ENCODE results near the gene S1PR4. TPM values are rescaled to one million over a fixed set of nuclear protein-coding genes. Genes with fewer than 3 reads are reported as not detected.
"Not testable (repeated sequence)": the region's sequence is repeated elsewhere in the genome, so short reads cannot be mapped to it uniquely, and the experiment has no call there.

S1PR4 gene
- total RNA-seq, 1 donor from 2014 or later, result not detected

DNA sequence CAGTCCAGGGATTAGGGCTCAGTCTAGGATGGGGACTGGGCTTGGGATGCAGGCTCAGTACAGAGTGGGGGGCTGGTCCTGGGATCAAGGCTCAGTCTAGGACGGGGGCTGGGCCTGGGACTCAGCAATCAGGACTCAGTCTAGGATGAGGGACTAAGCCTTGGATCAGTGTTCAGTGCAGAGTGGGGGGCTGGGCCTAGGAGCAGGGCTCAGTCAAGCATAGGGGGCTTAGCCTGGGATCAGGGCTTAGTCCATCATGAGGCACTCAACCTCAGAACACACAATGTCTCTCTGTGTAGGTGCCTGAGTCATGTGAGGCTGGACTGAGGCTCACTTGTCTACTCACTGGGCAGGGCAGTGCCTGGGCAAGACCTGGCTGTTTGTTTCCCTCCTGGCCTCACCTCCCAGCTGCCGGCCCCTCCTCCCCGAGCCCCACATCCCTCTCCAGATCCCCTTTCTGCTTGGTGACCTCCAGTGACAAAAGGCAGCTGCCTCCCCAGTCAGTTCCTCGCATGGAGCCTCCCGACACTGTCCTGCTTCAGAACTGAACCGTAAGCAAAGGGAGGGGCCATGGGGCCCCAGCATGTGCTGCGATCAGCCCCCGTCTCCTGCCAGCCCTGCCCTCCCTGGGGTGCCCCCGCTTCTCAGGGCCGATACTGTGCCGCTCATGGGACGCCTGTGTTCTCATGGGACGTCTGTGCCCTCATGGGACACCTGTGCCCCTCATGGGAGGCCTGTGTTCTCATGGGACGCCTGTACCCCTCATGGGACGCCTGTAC lies 6.5 kb upstream of the S1PR4 start:
- Histone ChIP-seq H3K36me3 (ENCODE audit: insufficient read depth, low read length) (no peaks in the 10 kb centered on the region), H3K27me3 (ENCODE audit: insufficient read depth, low read length) (no peaks in the 10 kb centered on the region), H3K4me1 (ENCODE audit: insufficient read depth, low read length) (peaks cover 4% of the 10 kb centered on the region), H4K20me1 (ENCODE audit: insufficient read depth, low read length) (no peaks in the 10 kb centered on the region), H3K9me3 (ENCODE audit: insufficient read depth, low read depth, low read length) (no peaks in the 10 kb centered on the region), H3K27ac (ENCODE audit: low read depth, low read length) (no peak overlapping the region), H2AFZ (ENCODE audit: low read depth, low read length) (no peak overlapping the region), H3K4me2 (ENCODE audit: low read length) (no peak overlapping the region), H3K79me2 (ENCODE audit: insufficient read depth, low read length) (no peaks in the 10 kb centered on the region), H3K4me3 (ENCODE audit: insufficient read depth, low read depth, low read length) (no peak overlapping the region), H3K9ac (ENCODE audit: low read length) (no peak overlapping the region)
- Mint-ChIP-seq H3K36me3 (ENCODE audit: low read depth, unreplicated experiment) (no peaks in the 10 kb centered on the region), H3K27ac (ENCODE audit: unreplicated experiment) (no peak overlapping the region), H3K27me3 (ENCODE audit: low read depth, unreplicated experiment) (peaks cover 21% of the 10 kb centered on the region), H3K4me1 (ENCODE audit: low read depth, unreplicated experiment) (no peaks in the 10 kb centered on the region), H3K4me3 (ENCODE audit: unreplicated experiment) (no peak overlapping the region), H3K9me3 (ENCODE audit: unreplicated experiment) (no peaks in the 10 kb centered on the region)
- TF ChIP-seq, protein P1, sequence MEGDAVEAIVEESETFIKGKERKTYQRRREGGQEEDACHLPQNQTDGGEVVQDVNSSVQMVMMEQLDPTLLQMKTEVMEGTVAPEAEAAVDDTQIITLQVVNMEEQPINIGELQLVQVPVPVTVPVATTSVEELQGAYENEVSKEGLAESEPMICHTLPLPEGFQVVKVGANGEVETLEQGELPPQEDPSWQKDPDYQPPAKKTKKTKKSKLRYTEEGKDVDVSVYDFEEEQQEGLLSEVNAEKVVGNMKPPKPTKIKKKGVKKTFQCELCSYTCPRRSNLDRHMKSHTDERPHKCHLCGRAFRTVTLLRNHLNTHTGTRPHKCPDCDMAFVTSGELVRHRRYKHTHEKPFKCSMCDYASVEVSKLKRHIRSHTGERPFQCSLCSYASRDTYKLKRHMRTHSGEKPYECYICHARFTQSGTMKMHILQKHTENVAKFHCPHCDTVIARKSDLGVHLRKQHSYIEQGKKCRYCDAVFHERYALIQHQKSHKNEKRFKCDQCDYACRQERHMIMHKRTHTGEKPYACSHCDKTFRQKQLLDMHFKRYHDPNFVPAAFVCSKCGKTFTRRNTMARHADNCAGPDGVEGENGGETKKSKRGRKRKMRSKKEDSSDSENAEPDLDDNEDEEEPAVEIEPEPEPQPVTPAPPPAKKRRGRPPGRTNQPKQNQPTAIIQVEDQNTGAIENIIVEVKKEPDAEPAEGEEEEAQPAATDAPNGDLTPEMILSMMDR (IDR thresholded peaks at IDR 0.05; ENCODE audit: insufficient read depth, low read depth, low read length), result no peak
- no peak for TF ChIP-seq EZH2 (IDR thresholded peaks at IDR 0.05; ENCODE audit: insufficient read depth, low read length)
- FAIRE-seq, result no peak
- no peak for DNase-seq (ENCODE audit: low read depth)

DNA sequence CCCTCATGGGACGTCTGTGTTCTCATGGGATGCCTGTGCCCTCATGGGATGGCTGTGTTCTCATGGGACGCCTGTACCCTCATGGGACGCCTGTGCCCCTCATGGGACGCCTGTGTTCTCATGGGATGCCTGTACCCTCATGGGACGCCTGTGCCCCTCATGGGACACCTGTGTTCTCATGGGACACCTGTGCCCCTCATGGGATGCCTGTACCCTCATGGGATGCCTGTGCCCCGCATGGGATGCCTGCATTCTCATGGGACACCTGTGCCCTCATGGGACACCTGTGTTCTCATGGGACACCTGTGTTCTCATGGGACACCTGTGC lies 5.9 kb upstream of the S1PR4 start:
- H3K9me3 Mint-ChIP-seq (ENCODE audit: unreplicated experiment); FAIRE-seq: not testable (repeated sequence)

DNA sequence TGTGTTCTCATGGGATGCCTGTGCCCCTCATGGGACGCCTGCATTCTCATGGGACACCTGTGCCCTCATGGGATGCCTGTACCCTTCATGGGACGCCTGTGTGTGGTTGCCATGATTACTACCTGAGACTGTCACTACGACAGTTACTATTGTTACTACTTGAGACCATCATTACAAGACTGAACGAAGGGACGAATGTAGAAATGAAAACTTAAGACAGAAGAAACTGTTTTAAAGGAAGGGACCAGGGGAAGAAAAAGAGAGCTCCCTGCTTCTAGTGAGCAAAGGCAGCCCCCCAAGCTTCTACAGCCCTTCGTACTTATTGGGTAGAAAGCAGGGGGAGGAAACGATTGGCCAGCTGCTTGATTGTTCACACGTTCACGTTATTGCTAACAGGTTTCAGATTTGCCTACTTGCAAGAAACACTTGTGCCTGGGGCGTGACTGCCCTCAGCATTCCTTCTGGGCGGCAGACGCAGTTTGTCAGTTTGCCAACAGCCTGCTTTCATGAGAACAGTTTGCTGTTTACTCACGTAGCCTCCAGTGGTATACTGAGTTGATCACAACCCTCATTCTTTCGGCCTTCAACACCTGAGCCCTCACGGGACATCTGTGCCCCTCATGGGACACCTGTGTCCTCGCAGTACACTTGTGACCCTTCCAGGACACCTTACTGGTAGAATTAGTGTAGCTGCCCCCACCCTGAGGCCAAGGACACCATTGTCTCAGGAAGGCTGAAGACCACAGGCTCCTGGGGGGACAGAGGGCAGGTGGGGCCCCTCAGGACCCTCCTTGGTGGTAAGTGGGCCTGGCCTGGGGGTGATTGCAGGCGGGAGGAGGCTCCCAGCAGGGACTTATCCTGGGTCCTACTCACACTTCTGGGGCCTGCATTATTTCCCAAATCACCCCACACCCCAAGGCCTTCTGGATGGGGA lies 2.5 kb upstream of the S1PR4 start:
- no peaks in the 10 kb centered on the region for H3K9me3 ChIP-seq (ENCODE audit: insufficient read depth, low read depth, low read length)
- peaks cover 9% of the 10 kb centered on the region for H3K27me3 Mint-ChIP-seq (ENCODE audit: low read depth, unreplicated experiment)
- no peak overlapping the region for H3K4me3 ChIP-seq (ENCODE audit: insufficient read depth, low read depth, low read length)
- no peaks in the 10 kb centered on the region for H3K27me3 ChIP-seq (ENCODE audit: insufficient read depth, low read length)
- H3K9me3 Mint-ChIP-seq (ENCODE audit: unreplicated experiment), result no peaks in the 10 kb centered on the region
- no peak overlapping the region for H3K9ac ChIP-seq (ENCODE audit: low read length)
- no peaks in the 10 kb centered on the region for H3K36me3 Mint-ChIP-seq (ENCODE audit: low read depth, unreplicated experiment)
- no peak for TF ChIP-seq EZH2 (IDR thresholded peaks at IDR 0.05; ENCODE audit: insufficient read depth, low read length)
- TF ChIP-seq, protein P1 (IDR thresholded peaks at IDR 0.05; ENCODE audit: insufficient read depth, low read depth, low read length), result no peak
- no peaks in the 10 kb centered on the region for H4K20me1 ChIP-seq (ENCODE audit: insufficient read depth, low read length)
- no peaks in the 10 kb centered on the region for H3K36me3 ChIP-seq (ENCODE audit: insufficient read depth, low read length)
- no peak overlapping the region for H2AFZ ChIP-seq (ENCODE audit: low read depth, low read length)
- H3K27ac ChIP-seq (ENCODE audit: low read depth, low read length), result no peak overlapping the region
- peaks cover 9% of the 10 kb centered on the region for H3K4me1 ChIP-seq (ENCODE audit: insufficient read depth, low read length)
- no peak overlapping the region for H3K4me3 Mint-ChIP-seq (ENCODE audit: unreplicated experiment)
- FAIRE-seq (peak; percentile 39), DNase-seq (ENCODE audit: low read depth) (peak; percentile 60)
- H3K79me2 ChIP-seq (ENCODE audit: insufficient read depth, low read length), result no peaks in the 10 kb centered on the region
- no peaks in the 10 kb centered on the region for H3K4me1 Mint-ChIP-seq (ENCODE audit: low read depth, unreplicated experiment)
- no peak overlapping the region for H3K27ac Mint-ChIP-seq (ENCODE audit: unreplicated experiment)
- H3K4me2 ChIP-seq (ENCODE audit: low read length), result no peak overlapping the region

More for the DNA sequence above, 5.9 kb upstream of the S1PR4 start:
- not testable (repeated sequence) for H3K27me3 ChIP-seq (ENCODE audit: insufficient read depth, low read length); H3K27ac Mint-ChIP-seq (ENCODE audit: unreplicated experiment); H3K79me2 ChIP-seq (ENCODE audit: insufficient read depth, low read length); H3K4me1 ChIP-seq (ENCODE audit: insufficient read depth, low read length); H3K9ac ChIP-seq (ENCODE audit: low read length); H3K9me3 ChIP-seq (ENCODE audit: insufficient read depth, low read depth, low read length); H3K36me3 Mint-ChIP-seq (ENCODE audit: low read depth, unreplicated experiment); H3K4me3 ChIP-seq (ENCODE audit: insufficient read depth, low read depth, low read length); H3K4me2 ChIP-seq (ENCODE audit: low read length); H3K4me1 Mint-ChIP-seq (ENCODE audit: low read depth, unreplicated experiment); H2AFZ ChIP-seq (ENCODE audit: low read depth, low read length); H3K36me3 ChIP-seq (ENCODE audit: insufficient read depth, low read length); H3K4me3 Mint-ChIP-seq (ENCODE audit: unreplicated experiment); DNase-seq (ENCODE audit: low read depth); H3K27ac ChIP-seq (ENCODE audit: low read depth, low read length); H4K20me1 ChIP-seq (ENCODE audit: insufficient read depth, low read length)
- H3K27me3 Mint-ChIP-seq (ENCODE audit: low read depth, unreplicated experiment), result peaks cover 18% of the 10 kb centered on the region

Data from astrocyte (in vitro differentiated cells and primary cell).